ENCODE results near the gene CCBE1. TPM values are rescaled to one million over a fixed set of nuclear protein-coding genes. Genes with fewer than 3 reads are reported as not detected.
"Not testable (repeated sequence)": the region's sequence is repeated elsewhere in the genome, so short reads cannot be mapped to it uniquely, and the experiment has no call there.

Gene CCBE1
- polyA plus RNA-seq, 5 donors, result 75.0 to 105 (median 79.2) TPM

DNA sequence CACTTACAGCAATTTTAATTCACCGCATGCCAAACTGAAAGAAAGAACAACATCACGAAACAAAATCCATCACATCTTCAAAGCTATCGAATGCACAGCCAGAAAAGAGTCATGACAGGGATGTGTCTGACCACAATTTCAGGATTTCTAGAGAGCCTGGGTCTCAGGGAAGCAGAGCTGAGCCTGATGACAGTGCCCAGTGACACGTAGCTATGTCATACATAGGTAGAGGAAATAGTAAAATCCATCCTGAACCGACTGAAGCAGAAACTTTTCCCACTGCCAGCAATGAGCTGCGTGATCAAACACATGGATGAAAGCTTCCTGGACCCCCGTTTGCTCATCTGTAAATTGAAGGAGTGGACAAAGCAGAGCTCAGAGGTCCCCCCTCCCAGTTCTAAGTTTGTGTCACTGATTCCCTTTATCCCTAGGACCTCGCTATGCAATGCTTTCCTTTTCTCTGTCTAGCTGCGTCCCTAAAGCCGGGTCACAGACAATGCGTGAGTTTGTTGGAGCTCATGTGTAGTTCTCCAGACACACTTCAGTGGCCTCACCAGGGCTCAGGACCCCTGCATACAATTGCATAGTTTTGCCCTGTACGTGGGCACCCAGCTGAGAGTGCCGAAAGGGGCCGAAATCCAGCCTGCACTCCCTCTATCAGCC, 37.6 kb downstream of the CCBE1 start:
- no peak for DNase-seq

- no peak for DNase-seq
Observed at GRCh38 chr18:59658941-59659340, 38.3 kb downstream of the CCBE1 start.

- DNase-seq, result no peak
Observed at GRCh38 chr18:59657012-59657411, 40.2 kb downstream of the CCBE1 start.

DNA sequence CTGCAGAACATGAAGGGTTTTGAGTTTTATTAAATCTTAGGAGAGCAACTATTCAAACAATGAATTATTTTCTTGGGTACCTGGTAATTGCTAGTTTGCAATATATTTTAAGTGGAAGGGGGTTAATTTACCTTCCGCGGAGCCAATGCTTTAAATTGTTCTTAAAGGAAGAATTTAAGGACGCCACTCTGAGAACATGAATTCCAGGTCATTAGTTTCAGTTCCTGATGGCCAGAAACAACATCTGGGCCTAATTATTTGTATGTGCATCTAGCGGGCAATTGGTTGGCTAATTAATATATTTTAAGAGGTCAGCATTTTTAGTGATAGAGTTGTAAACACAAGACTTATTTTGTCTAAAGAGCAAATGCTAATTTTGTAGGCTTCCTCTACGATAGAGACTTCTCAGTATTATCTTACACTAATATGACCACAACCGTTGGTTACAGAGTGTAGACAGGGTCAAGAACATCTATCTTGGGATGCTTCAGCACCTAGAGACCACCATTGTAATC, 40.8 kb downstream of the CCBE1 start:
- DNase-seq, result no peak

- no peak for DNase-seq
Observed at GRCh38 chr18:59655676-59656075, 41.5 kb downstream of the CCBE1 start.

DNA sequence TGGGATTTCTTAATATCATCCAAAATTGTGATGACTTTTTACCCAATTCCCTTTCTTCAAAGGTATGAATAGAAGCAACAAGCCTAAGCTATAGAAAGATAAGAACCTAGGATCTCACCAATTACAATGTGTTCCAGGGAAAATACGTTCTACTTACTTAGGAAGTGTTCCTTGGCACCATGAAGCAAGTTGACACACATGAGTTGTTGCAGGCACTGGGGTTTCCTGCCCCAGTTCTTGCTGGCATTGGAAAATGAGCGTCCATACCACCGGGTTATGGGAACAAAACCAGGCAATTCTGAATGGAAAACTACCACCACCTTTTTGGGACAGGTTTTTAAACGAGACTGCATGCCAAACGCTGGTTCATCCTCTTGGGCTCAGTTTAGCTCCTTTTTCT, 46.2 kb downstream of the CCBE1 start:
- DNase-seq, result no peak

- DNase-seq, result no peak
Observed at GRCh38 chr18:59650266-59650820, 46.9 kb downstream of the CCBE1 start.

- no peak for DNase-seq
Observed at GRCh38 chr18:59649591-59649990, 47.6 kb downstream of the CCBE1 start.

GRCh38 chr18:59648469-59648868, 48.8 kb downstream of the CCBE1 start:
- DNase-seq, result not testable (repeated sequence)

DNA sequence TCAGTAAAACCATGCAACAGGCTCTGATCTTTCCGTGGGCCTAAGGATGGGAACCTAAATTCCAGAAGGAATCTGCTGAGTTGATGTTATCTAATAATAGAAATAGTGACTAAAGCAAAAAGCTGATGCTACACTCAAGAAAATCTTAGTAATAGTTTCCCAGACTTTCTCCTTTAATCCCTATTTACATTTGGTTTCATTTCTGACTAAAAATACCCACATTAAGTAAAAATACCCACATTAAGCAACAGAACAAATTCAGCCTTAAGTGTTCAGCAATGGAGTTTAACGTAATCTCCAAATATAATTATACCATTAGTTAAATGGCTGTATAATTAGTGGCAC, 50.3 kb downstream of the CCBE1 start:
- DNase-seq, result no peak

DNA sequence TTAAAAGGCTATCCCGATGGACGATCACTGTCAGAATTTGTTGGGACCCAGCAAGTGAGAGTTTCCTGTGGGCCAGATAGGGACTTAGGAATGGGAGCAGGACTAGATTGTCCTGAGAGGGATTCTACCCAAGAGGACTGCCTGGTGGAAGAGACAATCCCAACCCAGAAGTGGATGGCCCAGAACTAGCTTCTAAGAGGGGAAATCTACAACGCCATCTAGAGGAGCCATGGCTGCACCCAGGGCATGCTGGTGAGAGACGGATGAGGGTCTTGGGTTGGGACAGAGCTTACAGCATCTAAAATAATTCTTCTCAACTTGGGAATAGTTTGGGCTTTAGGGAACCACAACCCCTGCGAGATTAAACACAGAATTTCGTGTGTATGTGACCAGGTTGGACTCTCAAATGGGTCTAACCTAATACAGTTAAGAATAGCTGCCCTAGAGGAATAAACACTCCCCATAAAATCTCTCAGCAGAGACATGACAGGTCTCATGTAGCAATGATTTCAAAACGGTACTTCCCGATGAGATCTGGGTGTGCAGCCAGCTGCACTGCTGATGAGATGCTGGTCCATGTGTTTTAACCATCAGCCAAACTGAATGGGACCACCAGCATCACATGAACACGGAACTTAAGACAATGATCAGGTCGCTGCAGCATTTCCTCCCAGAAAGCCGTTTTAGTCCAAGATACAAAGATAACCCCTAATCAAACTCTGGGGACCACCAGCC, 50.8 kb downstream of the CCBE1 start:
- DNase-seq, result no peak

DNA sequence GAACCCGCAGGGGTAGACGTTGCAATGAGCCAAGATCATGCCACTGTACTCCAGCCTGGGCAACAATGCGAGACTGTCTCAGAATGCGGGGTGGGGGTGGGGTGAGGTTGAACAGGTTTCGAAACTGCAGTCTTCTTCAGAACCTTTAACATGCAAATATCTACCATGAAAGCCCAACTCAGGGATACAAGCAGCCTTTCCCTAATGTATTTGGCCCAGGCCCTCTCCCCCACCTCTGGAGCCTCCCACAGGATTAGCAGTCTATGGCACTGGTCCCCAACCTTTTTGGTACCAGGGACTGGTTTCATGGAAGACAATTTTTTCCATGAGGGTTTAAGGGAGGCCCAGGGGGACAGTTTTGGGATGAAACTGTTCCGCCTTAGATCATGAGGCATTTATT, 53.5 kb downstream of the CCBE1 start:
- DNase-seq, result no peak

- DNase-seq, result no peak
Observed at GRCh38 chr18:59640721-59641120, 56.5 kb downstream of the CCBE1 start.

DNA sequence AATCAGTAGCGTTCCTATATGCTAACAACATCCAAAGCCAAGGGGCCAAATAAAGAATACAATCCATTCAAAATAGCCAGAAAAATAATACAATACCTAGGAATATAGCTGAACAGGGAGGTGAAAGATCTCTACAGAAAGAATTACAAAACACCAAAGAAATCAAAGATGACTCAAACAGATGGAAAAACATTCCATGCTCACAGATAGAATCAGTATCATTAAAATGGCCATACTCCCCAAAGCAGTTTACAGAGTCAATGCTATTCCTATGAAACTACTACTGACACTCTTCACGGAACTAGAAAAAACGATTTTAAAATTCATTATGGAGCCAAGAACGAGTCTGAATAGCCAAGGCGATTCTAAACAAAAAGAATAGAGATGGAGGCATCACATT, 57.4 kb downstream of the CCBE1 start:
- no peak for DNase-seq

DNA sequence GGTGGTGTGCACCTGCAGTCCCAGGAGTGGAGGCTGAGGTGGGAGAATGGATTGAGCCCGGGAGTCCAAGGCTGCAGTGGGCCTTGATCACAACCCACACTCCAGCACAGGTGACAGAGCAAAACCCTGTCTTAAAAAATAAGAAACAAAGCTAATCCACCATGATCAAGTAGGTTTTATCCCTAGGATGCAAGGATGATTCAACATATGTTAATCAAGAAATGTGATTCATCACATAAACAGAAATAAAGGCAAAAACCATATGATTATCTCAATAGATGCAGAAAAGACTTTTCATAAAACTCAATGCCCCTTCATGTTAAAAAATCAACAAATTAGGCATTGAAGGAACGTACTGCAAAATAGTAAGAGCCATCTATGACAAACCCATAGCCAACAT, 58.1 kb downstream of the CCBE1 start:
- DNase-seq, result no peak

- DNase-seq, result no peak
Observed at GRCh38 chr18:59633961-59634485, 63.2 kb downstream of the CCBE1 start.

DNA sequence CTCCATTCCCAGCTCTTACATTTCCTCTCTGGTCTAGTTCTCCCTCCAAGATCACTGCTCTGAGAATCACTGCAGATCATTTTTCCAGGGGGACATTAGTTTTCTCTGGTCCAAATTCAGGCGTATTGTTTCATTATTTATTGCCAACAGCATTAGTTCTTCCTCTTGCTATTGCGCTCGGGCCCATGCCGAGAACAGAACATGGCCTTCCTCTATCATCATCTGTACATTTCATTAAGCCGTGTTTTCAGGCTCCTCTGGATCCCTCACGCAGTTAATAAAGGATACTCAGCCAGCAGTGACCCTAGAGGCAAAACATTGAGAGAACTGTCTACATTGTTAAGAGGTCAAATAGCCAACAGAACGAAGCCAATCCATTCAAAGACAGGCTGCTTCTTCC, 63.9 kb downstream of the CCBE1 start:
- DNase-seq, result no peak

- DNase-seq, result no peak
Observed at GRCh38 chr18:59631583-59632181, 65.5 kb downstream of the CCBE1 start.

- DNase-seq, result no peak
Observed at GRCh38 chr18:59629894-59630293, 67.3 kb downstream of the CCBE1 start.

DNA sequence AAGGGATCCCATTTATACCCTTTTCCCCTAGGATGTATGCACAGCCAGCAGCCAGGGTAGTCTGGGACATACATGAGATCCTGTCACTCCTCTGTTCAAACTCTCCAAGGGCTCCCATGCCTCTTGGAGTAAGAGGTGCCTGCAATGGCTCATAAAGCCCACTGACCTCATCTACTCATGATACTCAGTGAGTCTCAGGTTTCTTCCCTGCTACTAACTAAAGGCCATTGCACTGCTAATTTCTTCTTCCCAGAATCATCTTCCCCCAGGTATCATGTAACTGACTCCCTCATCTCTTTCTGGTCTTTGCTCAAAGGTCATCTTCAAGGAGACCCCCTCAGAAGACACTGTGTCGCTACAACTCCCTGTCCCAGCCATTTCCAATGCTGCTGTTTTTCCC, 68.2 kb downstream of the CCBE1 start:
- no peak for DNase-seq

- DNase-seq, result no peak
Observed at GRCh38 chr18:59627414-59627813, 69.8 kb downstream of the CCBE1 start.

DNA sequence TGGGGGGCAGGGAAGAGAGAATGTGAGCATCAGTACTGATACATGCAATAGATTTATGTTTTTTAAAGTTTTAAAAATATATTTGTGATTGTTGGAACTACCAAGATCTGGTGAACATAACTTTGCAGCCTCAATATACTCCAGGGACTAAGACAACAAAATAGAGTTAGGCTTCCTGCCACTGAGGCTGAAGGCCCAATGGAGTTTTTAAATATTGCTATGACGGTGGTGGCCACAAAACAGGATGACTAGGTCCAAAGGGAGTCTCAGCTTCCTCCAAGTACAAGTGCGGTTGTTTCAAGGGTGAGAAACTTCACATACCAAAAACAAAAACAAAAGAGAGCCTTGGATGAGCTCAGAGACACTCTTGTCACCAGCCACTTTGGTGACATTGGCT, 72.9 kb downstream of the CCBE1 start:
- no peak for DNase-seq

Measured in right lung (tissue), 5 donors.